Fibroblast of pulmonary artery (primary cell): ENCODE measurements around the gene ZNF423.

Source experiments
- DNase-seq: peaks from one replicate; pipeline ENCODE4 v3.0.0-alpha.2; 2010; ENCODE audit warnings: low read depth
- H3K4me3 ChIP-seq: replicated peaks from 2 replicates; pipeline ENCODE4 v1.5.1; 2011; ENCODE audit warnings: low read depth, mild to moderate bottlenecking, control low read depth, low read length, moderate library complexity
- CTCF ChIP-seq: IDR thresholded peaks from 2 replicates; pipeline ENCODE4 v1.5.1; 2011; ENCODE audit warnings: mild to moderate bottlenecking, control low read depth, low read length, inconsistent platforms; ENCODE audit errors: missing control alignments

Gene ZNF423

GRCh38 chr16:49459953-49460735 lies 395.8 kb downstream of the ZNF423 start:
- no peak overlapping the region for H3K4me3 ChIP-seq
- DNase-seq, result no peak
- TF ChIP-seq CTCF, result no peak

GRCh38 chr16:49458656-49459445 lies 397.1 kb downstream of the ZNF423 start:
- no peak for TF ChIP-seq CTCF
- DNase-seq, result no peak
- no peak overlapping the region for H3K4me3 ChIP-seq

- no peak for TF ChIP-seq CTCF
- no peak overlapping the region for H3K4me3 ChIP-seq
- no peak for DNase-seq
These were observed 397.7 kb downstream of the ZNF423 start for GRCh38 chr16:49458243-49458642.

- no peak overlapping the region for H3K4me3 ChIP-seq
- DNase-seq, result no peak
- TF ChIP-seq CTCF, result no peak
These were observed 398.7 kb downstream of the ZNF423 start for GRCh38 chr16:49457196-49457595.

- H3K4me3 ChIP-seq, result no peak overlapping the region
- DNase-seq, result no peak
- TF ChIP-seq CTCF, result no peak
These were observed 399.1 kb downstream of the ZNF423 start for GRCh38 chr16:49456763-49457162.

GRCh38 chr16:49455991-49456745 lies 399.7 kb downstream of the ZNF423 start:
- no peak overlapping the region for H3K4me3 ChIP-seq
- no peak for DNase-seq
- TF ChIP-seq CTCF, result no peak
